Osteocyte (in vitro differentiated cells): ENCODE data around the gene ZCCHC24. TPM values are rescaled to one million over a fixed set of nuclear protein-coding genes. Genes with fewer than 3 reads are reported as not detected.

ENCODE experiments used
- DNase-seq: peaks from one replicate; pipeline ENCODE4 v3.0.0; 2021; ENCODE audit warnings: mixed read lengths; ENCODE audit not compliant: unreplicated experiment; ENCODE audit errors: extremely low spot score
- H3K27ac Mint-ChIP-seq: one replicate; pipeline ENCODE4 v1.8.0; 2021; ENCODE audit warnings: mild to moderate bottlenecking, mixed read lengths; ENCODE audit not compliant: unreplicated experiment
- H3K27me3 Mint-ChIP-seq: one replicate; pipeline ENCODE4 v1.8.0; 2021; ENCODE audit warnings: mixed read lengths; ENCODE audit not compliant: unreplicated experiment
- H3K36me3 Mint-ChIP-seq: one replicate; pipeline ENCODE4 v1.8.0; 2021; ENCODE audit warnings: mixed read lengths; ENCODE audit not compliant: unreplicated experiment
- H3K4me1 Mint-ChIP-seq: one replicate; pipeline ENCODE4 v1.8.0; 2021; ENCODE audit warnings: mixed read lengths; ENCODE audit not compliant: unreplicated experiment
- H3K4me3 Mint-ChIP-seq: one replicate; pipeline ENCODE4 v1.8.0; 2021; ENCODE audit warnings: mild to moderate bottlenecking, moderate library complexity, mixed read lengths; ENCODE audit not compliant: unreplicated experiment
- H3K9me3 Mint-ChIP-seq: one replicate; pipeline ENCODE4 v1.8.0; 2021; ENCODE audit warnings: mixed read lengths; ENCODE audit not compliant: unreplicated experiment
- CTCF ChIP-seq: fragments of 200-600 bp; sonication (generic); IDR thresholded peaks from 2 replicates; pipeline ENCODE4 v1.5.0; 2021; ENCODE audit warnings: antibody characterized with exemption, mild to moderate bottlenecking, moderate library complexity
- total RNA-seq: library from RNA; stranded (reverse); gene quantifications from 2 replicates; pipeline ENCODE4 v1.2.1, GENCODE V29; 2021

Gene ZCCHC24
- total RNA-seq, 1 donor from 2014 or later, result 88.3 TPM

- Mint-ChIP-seq H3K36me3 (peaks cover 45% of the 10 kb centered on the region), H3K9me3 (no peaks in the 10 kb centered on the region), H3K27ac (no peak overlapping the region), H3K4me1 (peaks cover 1% of the 10 kb centered on the region), H3K4me3 (no peak overlapping the region), H3K27me3 (no peaks in the 10 kb centered on the region)
- no peak for DNase-seq
- TF ChIP-seq CTCF, result no peak
Measured at GRCh38 chr10:79354141-79354540, 91.3 kb downstream of the ZCCHC24 start.

GRCh38 chr10:79353726-79354125 lies 91.7 kb downstream of the ZCCHC24 start:
- TF ChIP-seq CTCF, result no peak
- peaks cover 5% of the 10 kb centered on the region for H3K4me1 Mint-ChIP-seq
- no peak overlapping the region for H3K4me3 Mint-ChIP-seq
- H3K9me3 Mint-ChIP-seq, result no peaks in the 10 kb centered on the region
- peak; percentile 75 for DNase-seq
- H3K27me3 Mint-ChIP-seq, result no peaks in the 10 kb centered on the region
- peaks cover 45% of the 10 kb centered on the region for H3K36me3 Mint-ChIP-seq
- no peak overlapping the region for H3K27ac Mint-ChIP-seq

- peaks cover 45% of the 10 kb centered on the region for H3K36me3 Mint-ChIP-seq
- no peaks in the 10 kb centered on the region for H3K9me3 Mint-ChIP-seq
- DNase-seq, result peak; percentile 80
- H3K27me3 Mint-ChIP-seq, result no peaks in the 10 kb centered on the region
- H3K27ac Mint-ChIP-seq, result no peak overlapping the region
- no peak overlapping the region for H3K4me3 Mint-ChIP-seq
- no peak for TF ChIP-seq CTCF
- H3K4me1 Mint-ChIP-seq, result peaks cover 13% of the 10 kb centered on the region
Measured at GRCh38 chr10:79353000-79353406, 92.4 kb downstream of the ZCCHC24 start.

- Mint-ChIP-seq H3K27ac (no peak overlapping the region), H3K36me3 (peaks cover 44% of the 10 kb centered on the region), H3K27me3 (no peaks in the 10 kb centered on the region), H3K4me1 (peaks cover 13% of the 10 kb centered on the region), H3K9me3 (no peaks in the 10 kb centered on the region), H3K4me3 (no peak overlapping the region)
- peak; percentile 79 for DNase-seq
- TF ChIP-seq CTCF, result no peak
Measured at GRCh38 chr10:79352035-79352877, 93.2 kb downstream of the ZCCHC24 start.

GRCh38 chr10:79351332-79351731 lies 94.1 kb downstream of the ZCCHC24 start:
- Mint-ChIP-seq H3K36me3 (peaks cover 41% of the 10 kb centered on the region), H3K4me1 (peaks cover 17% of the 10 kb centered on the region), H3K4me3 (no peak overlapping the region), H3K27me3 (no peaks in the 10 kb centered on the region), H3K27ac (no peak overlapping the region), H3K9me3 (no peaks in the 10 kb centered on the region)
- DNase-seq, result peak; percentile 72
- no peak for TF ChIP-seq CTCF
